GM12878 (cell line): ENCODE results near the gene MYOD1. TPM values are rescaled to one million over a fixed set of nuclear protein-coding genes. Genes with fewer than 3 reads are reported as not detected.

Experiments used
- ATAC-seq: fragments of 200-7000 bp; cut with Tn5 transposase; 3 replicates; pipeline ENCODE4 v1.9.1; 2020; ENCODE audit warnings: mild to moderate bottlenecking, moderate library complexity
- BruUV-seq: library from RNA; stranded (reverse); fragments of 400-500 nt; replicated peaks from 2 replicates; lab custom pipeline; 2021; lab: Mats Ljungman, UMichigan
- CTCF ChIA-PET: fragments of 300-600 bp; sonication (Branson Sonifier 250); formaldehyde crosslinking; extraction: SDS; loops from one replicate; lab custom pipeline; 2021; ENCODE audit warnings: inconsistent platforms; lab: Yijun Ruan, JAX
- POLR2A ChIA-PET: fragments of 350-600 bp; formaldehyde crosslinking; extraction: SDS; loops from one replicate; lab custom pipeline; 2021; ENCODE audit warnings: inconsistent platforms; lab: Charles Lee
- RAD21 ChIA-PET: fragments of 300-600 bp; sonication (Branson Sonifier 250); formaldehyde crosslinking; loops from one replicate; lab custom pipeline; 2023; ENCODE audit warnings: antibody characterized with exemption; ENCODE audit not compliant: unreplicated experiment; lab: Charles Lee
- SMC1A ChIA-PET: fragments of 300-600 bp; sonication (Branson Sonifier 250); formaldehyde crosslinking; loops from one replicate; lab custom pipeline; 2023; ENCODE audit not compliant: unreplicated experiment, uncharacterized antibody; lab: Charles Lee
- DNase-seq: peaks from one replicate; pipeline ENCODE4 v3.0.0-alpha.2; 2011; ENCODE audit warnings: low read depth, low spot score
- FAIRE-seq: peaks from 3 replicates; lab custom pipeline; 2011; peaks lifted over from hg19 to GRCh38; lab: Jason Lieb, UNC
- H2AFZ ChIP-seq: 2 replicates; pipeline ENCODE4 v1.6.0; 2011; ENCODE audit warnings: low read depth, low read length, control low read depth; ENCODE audit not compliant: control insufficient read depth
- H3K27ac ChIP-seq: 2 replicates; pipeline ENCODE4 v1.5.1; 2011; ENCODE audit warnings: control low read depth; ENCODE audit not compliant: control insufficient read depth, insufficient read depth
- H3K27me3 ChIP-seq, 2 experiments: replicated peaks in 1 of 2; 2 replicates each; pipeline versions ENCODE4 v1.6.0 to v1.6.1; 2011; ENCODE audit warnings: low read length in 1 of 2; ENCODE audit not compliant: control insufficient read depth in 2 of 2, insufficient read depth in 2 of 2
- H3K36me3 ChIP-seq, 2 experiments: 2 replicates each; pipeline ENCODE4 v1.5.1; 2011; ENCODE audit warnings: low read length in 1 of 2; ENCODE audit not compliant: control insufficient read depth in 2 of 2, insufficient read depth in 2 of 2
- H3K4me1 ChIP-seq: 2 replicates; pipeline ENCODE4 v1.6.1; 2011; ENCODE audit warnings: mild to moderate bottlenecking, low read length, moderate library complexity, mixed read lengths; ENCODE audit not compliant: control insufficient read depth, insufficient read depth
- H3K4me2 ChIP-seq: 2 replicates; pipeline ENCODE4 v1.6.0; 2011; ENCODE audit warnings: control low read depth; ENCODE audit not compliant: control insufficient read depth, insufficient read depth
- H3K4me3 ChIP-seq: fragments of 200-600 bp; sonication (generic); 2 replicates; pipeline ENCODE4 v1.5.1; 2016
- H3K79me2 ChIP-seq: 2 replicates; pipeline ENCODE4 v1.6.0; 2011; ENCODE audit warnings: low read length; ENCODE audit not compliant: control insufficient read depth, insufficient read depth
- H3K9ac ChIP-seq: 2 replicates; pipeline ENCODE4 v1.8.0; 2011; ENCODE audit warnings: low read length, control low read depth, mixed read lengths; ENCODE audit not compliant: control insufficient read depth, insufficient read depth
- H3K9me3 ChIP-seq: replicated peaks from 3 replicates; pipeline ENCODE4 v1.5.1; 2011; ENCODE audit warnings: mild to moderate bottlenecking, low read length; ENCODE audit not compliant: control insufficient read depth, insufficient read depth
- H4K20me1 ChIP-seq: 2 replicates; pipeline ENCODE4 v1.6.0; 2011; ENCODE audit not compliant: control insufficient read depth, insufficient read depth
- BHLHE40 ChIP-seq, 2 experiments: fragments of 450-650 bp in 1 of 2; IDR thresholded peaks; 2 replicates each; pipeline ENCODE4 v1.6.1; 2011 to 2017; ENCODE audit warnings: low read depth in 2 of 2, borderline replicate concordance in 1 of 2, improper control_type of control experiment in 1 of 2, low read length in 1 of 2, mild to moderate bottlenecking in 1 of 2
- HSF1 ChIP-seq: fragments of 150-350 bp; IDR thresholded peaks from 2 replicates; pipeline ENCODE4 v1.6.1; 2014; ENCODE audit warnings: mild to moderate bottlenecking, low read depth, low read length
- MXI1 ChIP-seq: fragments of 150-350 bp; IDR thresholded peaks from 2 replicates; pipeline ENCODE4 v1.6.1; 2011; ENCODE audit warnings: low read depth, mild to moderate bottlenecking, inconsistent platforms, low read length, improper control_type of control experiment
- NFYB ChIP-seq: IDR thresholded peaks from 2 replicates; pipeline ENCODE4 v1.6.1; 2011; ENCODE audit warnings: low read depth, mild to moderate bottlenecking, low read length, improper control_type of control experiment, moderate library complexity; ENCODE audit not compliant: insufficient read depth
- PKNOX1 ChIP-seq: fragments of 450-650 bp; IDR thresholded peaks from 2 replicates; pipeline ENCODE4 v1.6.1; 2016; ENCODE audit warnings: mild to moderate bottlenecking
- SUZ12 ChIP-seq: fragments of 200-600 bp; sonication (generic); IDR thresholded peaks from one replicate; pipeline ENCODE4 v1.6.1; 2018; ENCODE audit warnings: antibody characterized with exemption, mild to moderate bottlenecking; ENCODE audit not compliant: unreplicated experiment
- ZNF687 ChIP-seq: fragments of 450-650 bp; IDR thresholded peaks from 2 replicates; pipeline ENCODE4 v1.6.1; 2017; ENCODE audit warnings: mild to moderate bottlenecking, moderate library complexity
- ZZZ3 ChIP-seq: IDR thresholded peaks from 2 replicates; pipeline ENCODE4 v1.6.1; 2011; ENCODE audit warnings: low read depth; ENCODE audit not compliant: control insufficient read depth, insufficient read length
- WGBS: methylation state at CpG from one replicate; pipeline ENCODE4 v1.1.6; 2016; ENCODE audit warnings: low lambda C conversion rate; ENCODE audit not compliant: insufficient replicate concordance, insufficient coverage; ENCODE audit errors: missing lambda C conversion rate; 5-methylcytosine and 5-hydroxymethylcytosine counted together
- in situ Hi-C: fragments of 300-500 bp; cut with MboI; formaldehyde crosslinking; loops from 9 replicates; pipeline ENCODE4 v1.14.3; 2018; ENCODE audit warnings: mixed read lengths
- intact Hi-C: fragments of 100-400 bp; cut with micrococcal nuclease; formaldehyde crosslinking; loops from one replicate; pipeline ENCODE4 v1.14.2; 2022; ENCODE audit not compliant: unreplicated experiment
- polyA plus RNA-seq, 11 experiments: library from polyadenylated mRNA; depleted of rRNA in 4 of 11; unstranded in 6 of 11; stranded (reverse) in 5 of 11; fragments of >200 nt; fragmentation: Nextera tagmentation in 4 of 11; fragmentation: Illumina TruSeq in 1 of 11; extraction: Ambion mirVana in 4 of 11; extraction: Trizol in 1 of 11; gene quantifications; 1 replicate in 1 of 11; 2 replicates in 10 of 11; pipeline versions ENCODE4 v1.2.1 to v1.2.3, GENCODE V29; 2011 to 2016; ENCODE audit warnings: inconsistent platforms in 2 of 11, missing spikeins in 2 of 11, low read depth in 1 of 11
- total RNA-seq, 4 experiments: library from RNA; depleted of rRNA in 3 of 4; stranded (reverse); fragments of >200 nt in 3 of 4; fragmentation: Illumina TruSeq in 1 of 4; extraction: Trizol in 1 of 4; gene quantifications; 2 replicates each; pipeline versions ENCODE4 v1.2.1 to v1.2.3, GENCODE V29; 2013 to 2021

Gene MYOD1
- total and polyA plus RNA-seq, 10 of the 15 experiments (the other 5 are each of a cell fraction or from before 2014, with no cell fraction given): not detected

GRCh38 chr11:17687946-17688670 lies 31.3 kb upstream of the MYOD1 start:
- Histone ChIP-seq H3K79me2 (no peaks in the 10 kb centered on the region), H3K27me3 (peaks cover 2 to 5% of the 10 kb centered on the region in 2 experiments), H3K4me2 (no peak overlapping the region), H3K36me3 (no peaks in the 10 kb centered on the region), H3K27ac (no peak overlapping the region), H3K4me1 (no peaks in the 10 kb centered on the region), H2AFZ (no peak overlapping the region), H3K9me3 (no peaks in the 10 kb centered on the region; the same call in 2 of the 3 replicates), H4K20me1 (no peaks in the 10 kb centered on the region), H3K9ac (no peak overlapping the region), H3K4me3 (no peak overlapping the region)
- RAD21 ChIA-PET: no interaction called here
- FAIRE-seq (no peak), ATAC-seq (no peak), DNase-seq (no peak)
- intact Hi-C loops (no loop called here), in situ Hi-C loops (no loop called here)
- no TSS peak for BruUV-seq
- no peak for TF ChIP-seq BHLHE40 (IDR thresholded peaks at IDR 0.05; ENCODE audit: borderline replicate concordance in 1 of 2, low read depth in 2 of 2, low read length in 1 of 2)
- TF ChIP-seq SUZ12: no peak
- no peak for TF ChIP-seq MXI1
- no peak for TF ChIP-seq NFYB
- TF ChIP-seq PKNOX1: no peak
- no peak for TF ChIP-seq ZNF687
- no peak for TF ChIP-seq ZZZ3
- no peak for TF ChIP-seq HSF1
- 57% methylated on average over 17 of the region's 18 CpGs for WGBS
- CTCF ChIA-PET: no interaction called here
- POLR2A ChIA-PET: no interaction called here
- SMC1A ChIA-PET: no interaction called here
